HuH-7 (cell line): ENCODE measurements around the gene KRTAP4-5.
"Not testable (repeated sequence)": the region's sequence is repeated elsewhere in the genome, so short reads cannot be mapped to it uniquely, and the experiment has no call there.

ENCODE experiments used
- DNase-seq: peaks from one replicate; pipeline ENCODE4 v3.0.0; 2011; ENCODE audit warnings: low spot score

KRTAP4-5 gene

DNA sequence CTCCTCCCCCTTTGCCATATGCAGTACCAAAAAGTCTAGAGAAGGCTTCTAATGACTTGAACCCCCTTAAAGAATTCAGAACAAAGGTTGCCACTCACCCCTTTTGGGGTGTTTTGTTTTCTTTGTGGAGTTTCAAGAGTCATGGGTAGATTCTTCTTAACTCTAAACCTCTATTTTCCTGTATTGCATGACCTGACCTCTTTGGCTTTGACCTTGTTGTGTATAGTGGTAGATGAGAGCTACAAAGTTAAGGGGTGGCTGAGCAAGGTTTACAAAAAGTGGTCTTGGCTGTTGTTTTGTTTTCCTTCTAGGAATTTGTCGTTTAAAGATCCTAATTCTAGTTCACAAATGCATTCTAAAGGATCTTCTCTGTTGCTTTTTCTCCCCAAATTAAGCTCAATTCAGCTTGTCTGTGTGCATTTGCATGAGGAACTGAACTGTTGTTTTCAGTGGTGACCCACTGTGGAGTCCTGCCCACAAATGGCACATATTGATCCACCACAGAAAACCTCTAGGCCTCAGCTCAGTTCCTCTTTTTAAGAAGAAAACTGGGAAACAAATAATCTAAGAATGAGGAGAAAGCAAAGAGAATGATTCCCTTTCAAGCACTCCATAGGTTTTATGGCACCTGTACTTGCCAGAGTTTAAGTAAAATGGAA lies 40.8 kb downstream of the KRTAP4-5 start:
- DNase-seq = not testable (repeated sequence)

DNA sequence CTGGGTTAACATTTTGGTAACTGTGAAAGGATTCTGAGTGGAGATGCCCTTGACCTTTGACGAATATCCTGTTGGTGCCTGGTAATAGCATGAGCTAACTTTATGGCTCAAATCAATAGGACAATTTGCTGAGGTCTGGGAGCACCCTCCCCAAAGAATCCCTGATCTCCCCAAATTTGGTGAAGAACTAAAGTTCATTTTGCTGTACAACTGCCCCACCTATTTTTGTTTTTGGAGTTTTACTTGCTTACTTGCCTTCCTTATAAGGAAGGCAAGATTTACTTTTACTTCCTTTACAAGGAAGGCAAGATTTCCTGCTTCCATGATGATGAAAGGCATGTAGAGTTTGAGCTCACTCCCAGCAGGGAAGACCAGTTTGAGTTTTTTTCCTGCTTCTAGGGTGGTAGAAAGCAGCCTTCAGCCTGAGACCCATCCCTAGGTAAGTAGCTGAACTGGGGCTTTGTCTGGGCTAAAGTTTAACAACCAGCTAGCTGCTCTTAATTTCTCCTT lies 41.6 kb downstream of the KRTAP4-5 start:
- DNase-seq = no peak

GRCh38 chr17:41105347-41105746 lies 44.3 kb downstream of the KRTAP4-5 start, which contains the start of gene KRTAP4-9:
Gene KRTAP4-9 (plus strand): TSS chr17:41105389. CDS start chr17:41105389, 0 bp downstream.
- not testable (repeated sequence) for DNase-seq

GRCh38 chr17:41104386-41105038 lies 45.1 kb downstream of the KRTAP4-5 start:
- DNase-seq = not testable (repeated sequence)

GRCh38 chr17:41103896-41104295 lies 45.7 kb downstream of the KRTAP4-5 start:
- no peak for DNase-seq

- DNase-seq = no peak
Observed at GRCh38 chr17:41101586-41102259, 47.9 kb downstream of the KRTAP4-5 start, which contains the start of gene KRTAP4-16. Gene KRTAP4-16 (minus strand): TSS chr17:41102209. CDS start chr17:41102209, 0 bp downstream.

- DNase-seq = not testable (repeated sequence)
Observed at GRCh38 chr17:41099682-41100480, 49.7 kb downstream of the KRTAP4-5 start.
